ENCODE results near the gene MCC. TPM values are rescaled to one million over a fixed set of nuclear protein-coding genes. Genes with fewer than 3 reads are reported as not detected.
"Not testable (repeated sequence)": the region's sequence is repeated elsewhere in the genome, so short reads cannot be mapped to it uniquely, and the experiment has no call there.

Gene MCC
- total and polyA plus RNA-seq, 2 experiments from 2014 or later = 8.3 to 31.5 TPM

GRCh38 chr5:113474100-113474728 is 14.0 kb downstream of the MCC start:
- TF ChIP-seq CTCF (IDR thresholded peaks at IDR 0.05; ENCODE audit: poor library complexity) = no peak
- no peak for TF ChIP-seq EZH2phosphoT487 (IDR thresholded peaks at IDR 0.05; ENCODE audit: low read depth, severe bottlenecking, unreplicated experiment)
- TF ChIP-seq EZH2 (IDR thresholded peaks at IDR 0.05; ENCODE audit: borderline replicate concordance) = no peak
- DNase-seq (ENCODE audit: low spot score) = no peak
- Histone ChIP-seq H3K9me2 (replicated peaks; ENCODE audit: insufficient read depth) (no peaks in the 10 kb centered on the region), H3K27ac (no peak overlapping the region), H3K36me3 (replicated peaks; ENCODE audit: insufficient read depth, low read depth) (peaks cover 3% of the 10 kb centered on the region), H3K4me2 (peak overlapping the region; percentile 8), H2AFZ (no peak overlapping the region), H3K27me3 (no peaks in the 10 kb centered on the region), H3K9me3 (ENCODE audit: low read depth) (no peaks in the 10 kb centered on the region), H3K4me3 (no peak overlapping the region), H3K4me1 (ENCODE audit: insufficient read depth) (no peaks in the 10 kb centered on the region), H4K20me1 (ENCODE audit: insufficient read depth, poor library complexity, severe bottlenecking) (no peaks in the 10 kb centered on the region), H3K79me2 (no peaks in the 10 kb centered on the region)
- 41% methylated on average over 5 of the region's 5 CpGs for WGBS (ENCODE audit: low lambda C conversion rate, missing lambda C conversion rate)

- H4K20me1 ChIP-seq (ENCODE audit: insufficient read depth, poor library complexity, severe bottlenecking) = no peaks in the 10 kb centered on the region
- H2AFZ ChIP-seq = no peak overlapping the region
- no peaks in the 10 kb centered on the region for H3K36me3 ChIP-seq (replicated peaks; ENCODE audit: insufficient read depth, low read depth)
- no peak overlapping the region for H3K27ac ChIP-seq
- no peaks in the 10 kb centered on the region for H3K9me3 ChIP-seq (ENCODE audit: low read depth)
- no peaks in the 10 kb centered on the region for H3K79me2 ChIP-seq
- no peaks in the 10 kb centered on the region for H3K4me1 ChIP-seq (ENCODE audit: insufficient read depth)
- no peak overlapping the region for H3K4me2 ChIP-seq
- no peak overlapping the region for H3K4me3 ChIP-seq
- TF ChIP-seq CTCF (IDR thresholded peaks at IDR 0.05; ENCODE audit: poor library complexity) (no peak), EZH2 (IDR thresholded peaks at IDR 0.05; ENCODE audit: borderline replicate concordance) (no peak), EZH2phosphoT487 (IDR thresholded peaks at IDR 0.05; ENCODE audit: low read depth, severe bottlenecking, unreplicated experiment) (no peak)
- no peaks in the 10 kb centered on the region for H3K9me2 ChIP-seq (replicated peaks; ENCODE audit: insufficient read depth)
- H3K27me3 ChIP-seq = no peaks in the 10 kb centered on the region
- DNase-seq (ENCODE audit: low spot score) = no peak
Measured at GRCh38 chr5:113463032-113463431, 25.2 kb downstream of the MCC start.

GRCh38 chr5:113457106-113457505 is 31.1 kb downstream of the MCC start:
- H2AFZ ChIP-seq; H3K4me3 ChIP-seq; H3K4me2 ChIP-seq; DNase-seq (ENCODE audit: low spot score); H4K20me1 ChIP-seq (ENCODE audit: insufficient read depth, poor library complexity, severe bottlenecking); H3K36me3 ChIP-seq (replicated peaks; ENCODE audit: insufficient read depth, low read depth); H3K79me2 ChIP-seq; H3K9me2 ChIP-seq (replicated peaks; ENCODE audit: insufficient read depth); H3K27me3 ChIP-seq; H3K9me3 ChIP-seq (ENCODE audit: low read depth); H3K27ac ChIP-seq; H3K4me1 ChIP-seq (ENCODE audit: insufficient read depth): not testable (repeated sequence)
- WGBS (ENCODE audit: low lambda C conversion rate, missing lambda C conversion rate) = 94% methylated on average over 21 of the region's 21 CpGs

- H3K4me3 ChIP-seq = no peak overlapping the region
- DNase-seq (ENCODE audit: low spot score) = no peak
- H3K79me2 ChIP-seq = no peaks in the 10 kb centered on the region
- TF ChIP-seq EZH2phosphoT487 (IDR thresholded peaks at IDR 0.05; ENCODE audit: low read depth, severe bottlenecking, unreplicated experiment) = no peak
- TF ChIP-seq CTCF (IDR thresholded peaks at IDR 0.05; ENCODE audit: poor library complexity) = no peak
- TF ChIP-seq EZH2 (IDR thresholded peaks at IDR 0.05; ENCODE audit: borderline replicate concordance) = no peak
- H3K9me2 ChIP-seq (replicated peaks; ENCODE audit: insufficient read depth) = no peaks in the 10 kb centered on the region
- no peaks in the 10 kb centered on the region for H3K36me3 ChIP-seq (replicated peaks; ENCODE audit: insufficient read depth, low read depth)
- no peaks in the 10 kb centered on the region for H3K9me3 ChIP-seq (ENCODE audit: low read depth)
- H3K4me1 ChIP-seq (ENCODE audit: insufficient read depth) = no peaks in the 10 kb centered on the region
- no peaks in the 10 kb centered on the region for H3K27me3 ChIP-seq
- no peak overlapping the region for H3K27ac ChIP-seq
- no peak overlapping the region for H2AFZ ChIP-seq
- 85% methylated on average over 6 of the region's 6 CpGs for WGBS (ENCODE audit: low lambda C conversion rate, missing lambda C conversion rate)
- H3K4me2 ChIP-seq = no peak overlapping the region
- no peaks in the 10 kb centered on the region for H4K20me1 ChIP-seq (ENCODE audit: insufficient read depth, poor library complexity, severe bottlenecking)
Measured at GRCh38 chr5:113452941-113453340, 35.3 kb downstream of the MCC start.

All from hepatocyte (in vitro differentiated cells).